ENCODE data around the gene SMIM17.
"Not testable (repeated sequence)": the region's sequence is repeated elsewhere in the genome, so short reads cannot be mapped to it uniquely, and the experiment has no call there.

DNA sequence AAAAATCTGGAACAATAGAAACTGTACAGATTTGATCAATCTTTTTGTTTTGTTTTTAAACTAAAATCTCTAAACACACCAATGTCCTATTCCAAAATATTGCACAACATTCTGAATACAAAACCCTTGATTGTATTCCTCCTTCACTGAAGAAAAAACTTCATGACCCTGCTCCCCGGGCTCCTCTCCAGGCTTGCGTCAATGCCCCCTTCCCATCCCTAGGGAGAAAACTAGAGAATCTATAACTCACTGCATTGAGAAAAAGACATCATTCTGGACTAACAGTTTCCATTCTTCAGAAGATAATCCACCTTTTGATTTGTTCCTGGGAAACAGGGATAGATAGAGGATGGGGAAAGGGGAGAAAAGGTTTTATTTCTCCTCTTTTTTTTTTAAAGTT, 29.7 kb downstream of the SMIM17 start:
- TF ChIP-seq, protein P1, sequence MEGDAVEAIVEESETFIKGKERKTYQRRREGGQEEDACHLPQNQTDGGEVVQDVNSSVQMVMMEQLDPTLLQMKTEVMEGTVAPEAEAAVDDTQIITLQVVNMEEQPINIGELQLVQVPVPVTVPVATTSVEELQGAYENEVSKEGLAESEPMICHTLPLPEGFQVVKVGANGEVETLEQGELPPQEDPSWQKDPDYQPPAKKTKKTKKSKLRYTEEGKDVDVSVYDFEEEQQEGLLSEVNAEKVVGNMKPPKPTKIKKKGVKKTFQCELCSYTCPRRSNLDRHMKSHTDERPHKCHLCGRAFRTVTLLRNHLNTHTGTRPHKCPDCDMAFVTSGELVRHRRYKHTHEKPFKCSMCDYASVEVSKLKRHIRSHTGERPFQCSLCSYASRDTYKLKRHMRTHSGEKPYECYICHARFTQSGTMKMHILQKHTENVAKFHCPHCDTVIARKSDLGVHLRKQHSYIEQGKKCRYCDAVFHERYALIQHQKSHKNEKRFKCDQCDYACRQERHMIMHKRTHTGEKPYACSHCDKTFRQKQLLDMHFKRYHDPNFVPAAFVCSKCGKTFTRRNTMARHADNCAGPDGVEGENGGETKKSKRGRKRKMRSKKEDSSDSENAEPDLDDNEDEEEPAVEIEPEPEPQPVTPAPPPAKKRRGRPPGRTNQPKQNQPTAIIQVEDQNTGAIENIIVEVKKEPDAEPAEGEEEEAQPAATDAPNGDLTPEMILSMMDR (conservative IDR thresholded peaks at IDR 0.05 in 1 of 2, IDR thresholded peaks at IDR 0.05 in 1 of 2; ENCODE audit: extremely low read depth in 1 of 2, insufficient read depth in 1 of 2, low read depth in 1 of 2, low read length in 2 of 2): not testable (repeated sequence)
- not testable (repeated sequence) for TF ChIP-seq EZH2 (IDR thresholded peaks at IDR 0.05; ENCODE audit: borderline replicate concordance, low read length)

Measured in mammary epithelial cell (primary cell).